Stimulated activated CD8-positive, alpha-beta memory T cell treated with anti-CD3 and anti-CD28 coated beads, Interleukin-4, amount 100 ng/mL, for 1 hour (primary cell): ENCODE data around the gene SLC35B4.

ENCODE experiments used
- DNase-seq, 2 donors: peaks; one replicate each; pipeline ENCODE4 v3.0.0-alpha.2; 2020; ENCODE audit warnings: low read depth in 2 of 2, low spot score in 1 of 2

The SLC35B4 gene

GRCh38 chr7:134293002-134293740 is 23.6 kb downstream of the SLC35B4 start:
- no peak for DNase-seq

GRCh38 chr7:134290286-134290685 is 26.4 kb downstream of the SLC35B4 start:
- no peak for DNase-seq

- no peak for DNase-seq
These were observed 26.9 kb downstream of the SLC35B4 start for GRCh38 chr7:134289841-134290240.

GRCh38 chr7:134289423-134289822 is 27.3 kb downstream of the SLC35B4 start:
- no peak for DNase-seq

- no peak for DNase-seq
These were observed 28.6 kb downstream of the SLC35B4 start for GRCh38 chr7:134287916-134288659.

DNA sequence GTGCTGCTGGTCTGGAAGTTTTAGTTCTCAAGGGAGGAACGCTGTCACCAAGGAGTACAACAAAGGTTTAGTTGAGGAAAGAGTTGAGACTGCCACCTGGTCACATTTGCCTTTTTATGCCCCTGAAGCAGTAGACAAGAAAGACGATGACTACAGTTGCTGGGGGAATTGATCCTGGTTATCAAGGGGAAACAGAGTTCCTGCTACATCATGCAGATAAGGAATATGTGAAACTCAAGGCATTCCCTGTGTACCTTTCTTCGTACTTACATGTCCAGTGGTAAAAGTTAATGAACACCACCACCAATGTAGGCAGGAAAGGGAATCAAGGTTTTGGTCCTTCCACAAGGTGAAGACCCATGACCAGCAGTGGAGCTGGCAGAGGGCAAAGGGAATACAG is 31.8 kb downstream of the SLC35B4 start:
- no peak for DNase-seq

DNA sequence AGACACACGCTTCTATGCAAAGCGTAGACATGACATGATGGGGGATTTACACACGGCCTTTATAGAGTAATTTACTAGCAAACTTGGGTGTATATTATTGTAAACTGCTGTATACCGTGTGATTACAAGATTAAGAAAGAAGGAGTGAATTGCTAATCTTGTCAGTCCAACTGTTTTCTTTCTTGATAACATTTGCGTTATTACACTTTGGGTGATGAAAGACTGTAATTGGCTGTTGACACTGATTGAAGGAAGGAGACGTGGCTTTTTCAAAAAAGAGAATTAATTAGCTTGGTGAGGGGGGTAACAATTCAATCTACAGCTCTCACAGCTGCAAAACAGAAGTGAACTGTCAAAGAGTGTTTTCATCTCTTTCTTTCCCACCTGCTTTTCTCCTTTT is 32.7 kb downstream of the SLC35B4 start:
- no peak for DNase-seq

GRCh38 chr7:134280508-134280907 is 36.2 kb downstream of the SLC35B4 start:
- no peak for DNase-seq

- no peak for DNase-seq
These were observed 36.8 kb downstream of the SLC35B4 start for GRCh38 chr7:134279898-134280297.

DNA sequence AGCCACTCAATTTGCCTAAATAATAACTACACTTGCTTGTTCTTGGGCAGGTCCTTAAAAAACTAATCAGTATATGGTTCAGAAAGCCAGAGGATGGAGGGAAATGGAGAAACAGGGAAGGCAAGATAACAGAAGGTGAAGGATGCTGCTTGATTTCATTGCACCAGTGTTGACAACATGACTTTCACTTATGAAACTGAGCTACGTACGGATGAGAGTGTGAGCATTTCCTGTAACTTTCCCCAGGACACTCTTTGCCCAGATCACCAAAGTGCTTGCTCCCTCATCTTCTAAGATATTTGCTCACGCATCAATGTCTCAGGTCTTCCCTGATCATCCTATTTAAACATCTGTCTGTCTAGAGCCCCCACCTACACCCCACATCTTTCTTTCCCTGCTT is 37.4 kb downstream of the SLC35B4 start:
- DNase-seq: no peak

DNA sequence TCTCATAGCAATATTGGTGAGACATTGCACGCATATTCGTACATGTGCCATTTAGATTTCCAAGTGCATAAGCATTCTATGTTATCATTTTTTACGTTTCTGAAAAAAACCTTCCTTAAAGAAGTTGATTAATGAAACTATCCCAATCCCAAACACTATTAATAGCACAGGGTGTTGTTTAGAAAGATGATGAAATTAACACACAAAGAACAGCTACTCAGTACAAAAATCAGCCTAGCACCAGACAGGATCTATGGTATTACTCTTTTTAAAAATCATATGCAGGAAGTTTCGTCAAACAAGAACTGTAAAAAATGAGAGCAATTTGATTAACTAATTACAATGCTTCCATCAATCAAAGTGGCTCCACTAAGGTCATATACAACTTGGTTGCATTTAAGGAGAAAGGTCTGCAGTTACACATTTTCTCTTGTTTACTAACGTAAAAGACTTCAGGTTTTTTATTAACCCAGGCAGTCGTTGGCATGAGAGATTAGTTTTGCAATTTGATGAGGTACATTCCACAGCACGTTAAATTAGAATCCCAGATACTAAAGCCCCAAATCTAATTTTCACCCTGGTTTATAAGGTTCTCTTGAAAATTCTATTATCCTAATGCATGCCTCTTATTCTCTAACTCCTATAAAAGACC is 38.1 kb downstream of the SLC35B4 start:
- DNase-seq: no peak

GRCh38 chr7:134276951-134277350 is 39.8 kb downstream of the SLC35B4 start:
- DNase-seq: no peak

DNA sequence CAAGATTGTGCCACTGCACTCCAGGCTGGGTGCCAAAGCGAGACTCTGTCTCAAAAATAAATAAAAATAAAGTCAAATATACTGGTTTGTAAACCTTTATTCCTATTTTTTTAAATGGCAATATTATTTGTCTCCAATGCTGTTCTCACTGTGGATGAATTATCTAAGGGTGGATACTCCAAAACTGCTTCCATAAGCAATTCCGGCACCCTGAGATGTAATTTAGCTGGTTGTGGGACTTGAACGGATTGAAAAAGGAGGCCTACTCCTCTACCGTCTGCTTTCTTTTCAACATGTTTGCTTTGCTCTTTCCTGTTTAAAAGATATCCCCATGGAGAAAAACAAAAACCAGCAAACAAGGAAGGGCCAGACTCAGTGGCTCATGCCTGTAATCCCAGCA is 54.4 kb downstream of the SLC35B4 start:
- no peak for DNase-seq

DNA sequence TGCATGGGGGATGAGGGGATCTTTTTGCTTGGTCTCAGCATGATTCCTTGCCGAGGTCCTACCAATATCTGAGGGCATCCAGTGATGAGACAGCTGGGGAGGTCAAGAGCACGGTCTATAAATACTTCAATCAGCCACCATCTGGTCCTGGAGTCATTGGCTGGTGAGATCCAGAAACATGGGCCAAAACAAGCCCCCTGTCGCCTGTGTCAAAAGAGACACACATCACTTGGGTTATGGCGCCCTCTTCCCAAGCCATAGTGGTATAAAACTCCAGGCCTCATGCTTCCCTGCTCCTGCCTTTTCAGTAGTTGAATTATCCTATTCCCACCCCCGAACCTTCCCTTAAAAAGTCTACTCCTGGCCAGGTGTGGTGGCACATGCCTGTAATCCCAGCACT is 60.9 kb downstream of the SLC35B4 start:
- no peak for DNase-seq

GRCh38 chr7:134254311-134254710 is 62.4 kb downstream of the SLC35B4 start:
- no peak for DNase-seq

- DNase-seq: no peak
These were observed 68.5 kb downstream of the SLC35B4 start for GRCh38 chr7:134248196-134248595.

DNA sequence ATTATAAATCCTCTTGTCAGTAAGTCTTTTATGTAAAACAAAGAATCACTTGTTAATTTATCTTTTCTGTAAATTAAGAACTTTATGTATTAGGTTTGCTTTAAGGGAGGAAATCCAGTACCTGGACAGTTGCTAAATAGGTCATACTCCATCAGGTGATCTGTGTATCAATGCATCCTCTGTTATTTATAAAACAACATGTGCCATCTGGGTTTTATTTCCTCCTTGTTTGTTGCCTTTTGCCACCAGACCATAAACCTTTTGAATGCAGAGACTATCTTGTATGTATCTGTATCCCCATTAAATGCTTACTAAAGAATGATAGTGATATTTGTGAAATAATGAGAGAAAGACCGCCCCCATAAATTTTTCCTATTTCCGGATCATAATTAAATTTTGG is 70.0 kb downstream of the SLC35B4 start:
- DNase-seq: no peak

DNA sequence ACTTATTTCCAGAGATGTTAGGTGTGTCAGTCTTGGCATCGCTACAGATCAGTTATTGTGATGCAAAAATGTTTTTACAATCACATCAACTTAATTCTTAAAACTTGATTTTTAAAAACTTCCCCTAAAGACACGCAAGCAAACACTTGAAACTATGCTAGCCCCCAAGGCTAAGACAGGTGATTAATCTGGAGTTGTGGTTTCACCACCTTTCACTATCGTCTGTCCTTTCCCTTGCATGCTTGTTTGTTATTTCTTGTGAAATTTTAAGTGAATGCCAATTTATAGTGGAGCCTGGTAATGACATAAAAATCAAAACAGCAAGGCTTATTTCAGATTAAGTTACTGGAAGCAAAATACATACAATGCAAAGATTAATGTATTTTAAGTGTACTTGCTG is 70.4 kb downstream of the SLC35B4 start:
- DNase-seq: no peak

DNA sequence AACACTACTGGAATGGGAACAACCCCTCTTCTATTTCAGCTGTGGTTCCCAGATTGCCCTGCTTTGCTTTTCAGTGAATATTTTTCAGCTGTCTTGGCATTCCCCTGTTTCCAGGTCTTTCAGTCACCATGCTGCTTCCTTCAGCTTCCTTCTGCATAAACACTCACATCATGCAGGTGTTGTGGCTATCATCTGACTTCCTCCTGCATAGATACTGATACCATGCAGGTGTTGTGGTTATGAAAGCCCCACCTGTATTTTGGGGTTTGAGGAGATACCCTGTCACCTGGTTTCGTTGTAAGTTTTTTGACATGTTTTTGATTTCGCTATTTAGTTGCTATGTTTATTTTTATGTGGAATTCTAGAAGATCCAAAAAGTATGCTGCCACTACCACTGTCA is 71.5 kb downstream of the SLC35B4 start:
- DNase-seq: no peak
